Measurements from ENCODE around the gene NCF2.
A peak's percentile ranks its signal among the peaks of the same experiment; 100 is the strongest.

The NCF2 gene

DNA sequence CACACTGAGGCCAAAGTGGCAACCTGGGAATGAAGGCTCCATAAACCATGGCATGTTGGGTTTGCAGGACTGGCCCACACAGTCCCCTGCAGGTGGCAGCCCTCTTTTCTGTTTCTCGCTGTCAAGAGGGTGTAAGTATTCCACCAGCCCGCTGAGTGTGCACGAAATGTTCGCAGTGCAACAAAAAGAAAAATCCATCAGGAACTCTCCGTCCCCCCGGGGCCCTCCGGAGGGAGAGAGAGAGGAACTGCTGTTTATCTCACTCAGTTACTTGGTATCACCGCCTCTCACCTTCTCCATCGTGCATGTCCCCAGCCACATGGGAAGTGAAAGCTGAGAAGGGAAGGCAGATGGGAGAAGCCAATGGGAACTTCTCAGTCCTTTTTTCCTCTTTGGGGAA is 38.3 kb downstream of the NCF2 start:
- no peak for DNase-seq (ENCODE audit: low spot score)

GRCh38 chr1:183550915-183551314 is 39.3 kb downstream of the NCF2 start:
- no peak for DNase-seq (ENCODE audit: low spot score)

GRCh38 chr1:183548116-183548515 is 42.1 kb downstream of the NCF2 start:
- DNase-seq (ENCODE audit: low spot score) = no peak

- DNase-seq (ENCODE audit: low spot score) = no peak
Observed at GRCh38 chr1:183546427-183546826, 43.8 kb downstream of the NCF2 start.

DNA sequence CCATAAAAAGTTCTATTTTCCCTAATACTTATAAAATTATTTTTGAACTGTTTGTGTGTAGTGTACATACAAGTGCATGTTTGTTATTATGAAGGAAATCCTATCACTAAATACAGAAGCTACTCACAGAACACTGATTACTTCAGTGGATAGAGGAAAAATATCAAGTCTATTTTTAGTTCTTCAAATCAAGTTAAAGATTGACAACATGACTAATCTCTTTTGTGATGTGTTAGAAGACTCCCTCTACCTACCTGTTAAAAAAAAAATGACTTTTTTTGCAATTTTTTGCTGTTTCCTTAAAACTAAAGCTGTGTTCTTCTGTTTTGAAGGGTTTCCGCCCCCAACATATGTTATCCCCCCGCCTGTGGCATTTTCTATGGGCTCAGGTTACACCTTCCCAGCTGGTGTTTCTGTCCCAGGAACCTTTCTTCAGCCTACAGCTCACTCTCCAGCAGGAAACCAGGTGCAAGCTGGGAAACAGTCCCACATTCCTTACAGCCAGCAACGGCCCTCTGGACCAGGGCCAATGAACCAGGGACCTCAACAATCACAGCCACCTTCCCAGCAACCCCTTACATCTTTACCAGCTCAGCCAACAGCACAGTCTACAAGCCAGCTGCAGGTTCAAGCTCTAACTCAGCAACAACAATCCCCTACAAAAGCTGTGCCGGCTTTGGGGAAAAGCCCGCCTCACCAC is 45.5 kb downstream of the NCF2 start:
- DNase-seq (ENCODE audit: low spot score) = peak; percentile 40

GRCh38 chr1:183543619-183544204 is 46.5 kb downstream of the NCF2 start:
- peak; percentile 65 for DNase-seq (ENCODE audit: low spot score)

- no peak for DNase-seq (ENCODE audit: low spot score)
Observed at GRCh38 chr1:183537405-183537804, 52.9 kb downstream of the NCF2 start.

DNA sequence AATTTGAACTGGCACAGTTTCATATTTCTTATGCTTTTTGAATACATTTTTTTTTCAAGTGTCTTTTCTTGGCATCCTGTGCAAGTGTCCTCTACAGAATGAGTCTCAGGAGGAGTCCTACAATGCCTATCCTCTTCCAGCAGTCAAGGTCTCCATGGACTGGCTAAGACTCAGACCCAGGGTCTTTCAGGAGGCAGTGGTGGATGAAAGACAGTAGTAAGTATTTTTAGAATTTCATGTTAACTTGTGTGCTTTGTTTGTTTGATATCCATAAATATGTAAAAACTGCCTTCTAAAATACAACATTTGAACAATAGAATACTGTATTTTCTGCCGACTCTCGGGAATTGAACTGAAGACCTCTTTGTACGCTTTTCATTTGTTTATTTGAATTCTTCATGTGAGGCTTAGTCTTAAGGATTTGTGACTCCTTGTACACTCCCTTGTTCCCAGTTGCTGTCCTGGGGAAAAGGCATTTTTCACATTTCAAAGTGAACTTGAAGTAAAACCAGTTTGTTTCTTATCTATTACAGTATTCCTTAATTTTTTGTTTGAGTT is 56.6 kb downstream of the NCF2 start:
- DNase-seq (ENCODE audit: low spot score) = no peak

DNA sequence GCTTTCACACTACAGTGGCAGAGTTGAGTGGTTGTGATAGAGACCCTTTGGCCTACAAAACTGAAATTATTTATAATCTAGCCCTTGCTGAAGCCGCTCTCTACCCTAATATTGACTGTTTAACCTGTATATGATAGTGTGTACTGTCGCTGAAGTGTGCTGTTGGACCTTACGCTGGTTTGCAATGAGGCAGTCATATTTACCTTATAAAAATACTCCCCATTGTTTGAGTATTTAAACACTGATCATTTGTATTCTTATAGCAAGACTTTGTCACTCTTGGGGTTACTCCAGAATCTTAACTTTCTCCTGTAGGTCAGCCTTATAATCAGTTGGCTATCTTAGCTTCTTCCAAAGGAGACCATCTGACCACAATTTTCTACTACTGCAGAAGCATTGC is 61.7 kb downstream of the NCF2 start:
- no peak for DNase-seq (ENCODE audit: low spot score)

DNA sequence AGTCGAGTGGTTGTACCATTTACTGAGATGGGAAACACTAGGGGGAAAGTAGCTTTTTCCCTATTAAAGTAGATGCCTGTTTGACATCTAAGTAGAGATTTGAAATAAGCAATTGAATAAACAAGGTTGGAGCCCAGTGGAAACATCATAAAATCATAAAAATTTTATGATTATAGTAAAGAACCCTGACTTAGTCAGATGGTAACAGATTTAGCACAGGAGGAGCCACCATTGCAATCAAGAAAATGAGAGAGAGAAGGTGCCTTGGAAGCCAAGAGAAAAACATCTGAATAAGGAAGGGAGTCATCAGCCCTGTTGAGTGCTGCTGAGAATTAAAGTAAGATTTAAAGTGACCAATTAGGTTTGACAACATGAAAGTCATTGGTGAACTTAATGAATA is 68.2 kb downstream of the NCF2 start:
- no peak for DNase-seq (ENCODE audit: low spot score)

DNA sequence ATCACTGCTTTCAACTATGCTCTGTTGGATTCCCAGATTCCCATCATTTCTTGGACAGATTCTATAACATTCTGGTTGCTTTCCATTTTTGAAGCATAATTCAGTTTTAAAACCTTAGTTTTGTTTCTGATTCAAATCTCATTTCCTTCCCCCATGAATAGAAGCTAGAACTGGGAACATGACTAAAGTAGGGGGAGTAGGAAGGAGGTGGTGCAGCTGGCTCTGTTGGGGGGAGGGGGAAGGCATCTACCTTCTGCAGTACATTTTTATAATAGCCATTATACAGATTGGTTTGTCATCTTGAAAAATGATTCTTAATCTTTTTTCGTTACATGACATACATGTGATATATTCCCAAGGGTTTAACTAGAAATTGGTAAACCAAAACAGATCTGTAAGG is 69.9 kb downstream of the NCF2 start:
- DNase-seq (ENCODE audit: low spot score) = no peak

DNA sequence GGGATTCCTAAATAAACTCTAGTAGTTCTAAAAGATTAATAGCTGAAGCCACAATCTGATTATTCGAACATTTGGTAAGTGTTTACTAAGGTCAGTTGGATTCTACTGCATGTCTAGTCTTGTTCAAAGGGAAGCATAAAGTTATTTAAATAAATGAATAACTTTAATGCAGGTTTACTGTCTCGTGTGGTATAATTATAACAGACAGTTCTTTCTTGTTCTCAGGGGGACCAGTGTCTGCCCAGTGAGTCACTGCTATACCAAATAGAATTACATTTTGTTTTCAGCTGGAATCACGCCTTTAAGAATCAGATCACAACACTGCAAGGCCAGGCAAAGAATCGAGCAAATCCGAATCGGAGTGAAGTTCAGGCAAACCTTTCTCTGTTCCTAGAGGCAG is 72.9 kb downstream of the NCF2 start:
- DNase-seq (ENCODE audit: low spot score) = no peak

DNA sequence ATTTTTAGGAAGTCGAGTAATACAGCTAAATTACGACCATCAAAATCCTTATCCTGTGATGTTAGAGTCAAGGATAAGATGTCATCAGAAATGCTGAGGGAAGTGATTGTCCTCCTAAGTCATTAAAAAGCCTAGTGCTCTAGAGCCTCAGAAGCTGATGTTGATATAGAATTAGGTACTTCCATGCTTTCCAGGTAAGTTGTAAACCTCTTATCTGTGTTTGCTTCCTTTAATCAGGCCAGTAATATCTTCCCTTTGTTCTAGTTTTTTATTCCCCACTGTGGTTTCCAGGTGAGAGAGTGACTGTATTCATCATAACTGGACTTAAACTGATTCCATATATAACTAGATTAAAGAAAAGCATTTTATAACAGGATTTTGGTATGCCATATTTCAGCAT is 73.5 kb downstream of the NCF2 start:
- DNase-seq (ENCODE audit: low spot score) = no peak

GRCh38 chr1:183515002-183515689 is 75.1 kb downstream of the NCF2 start:
- DNase-seq (ENCODE audit: low spot score) = no peak

GRCh38 chr1:183514235-183514634 is 76.0 kb downstream of the NCF2 start:
- no peak for DNase-seq (ENCODE audit: low spot score)

- DNase-seq (ENCODE audit: low spot score) = no peak
Observed at GRCh38 chr1:183512450-183512849, 77.8 kb downstream of the NCF2 start.

- no peak for DNase-seq (ENCODE audit: low spot score)
Observed at GRCh38 chr1:183508694-183509093, 81.6 kb downstream of the NCF2 start.

- no peak for DNase-seq (ENCODE audit: low spot score)
Observed at GRCh38 chr1:183506561-183506960, 83.7 kb downstream of the NCF2 start.

Data from D341Med (cell line).